Activated T-helper 2 cell treated with anti-CD3 and anti-CD28 coated beads, Interferon-gamma antibody, Interleukin-2, Interleukin-4, amounts not matched to agents 10 μg/mL and 5 μg/mL and 100 μg/mL, durations not matched to agents 14 hours and 24 hours and 36 hours (primary cell): ENCODE data around the gene OSGIN1. TPM values are rescaled to one million over a fixed set of nuclear protein-coding genes. Genes with fewer than 3 reads are reported as not detected.

ENCODE experiments used
- DNase-seq: peaks from one replicate; pipeline ENCODE4 v3.0.0; 2021; ENCODE audit warnings: low spot score
- H3K27ac Mint-ChIP-seq: one replicate; pipeline ENCODE4 v1.8.0; 2021; ENCODE audit warnings: mixed read lengths
- H3K27me3 Mint-ChIP-seq: one replicate; pipeline ENCODE4 v1.8.0; 2021; ENCODE audit warnings: low read depth, mixed read lengths
- H3K36me3 Mint-ChIP-seq: one replicate; pipeline ENCODE4 v1.8.0; 2021; ENCODE audit warnings: low read depth, mixed read lengths
- H3K4me1 Mint-ChIP-seq: one replicate; pipeline ENCODE4 v1.8.0; 2021; ENCODE audit warnings: low read depth, mixed read lengths
- H3K4me3 Mint-ChIP-seq: one replicate; pipeline ENCODE4 v1.8.0; 2021; ENCODE audit warnings: low read depth, mild to moderate bottlenecking, moderate library complexity, mixed read lengths
- H3K9me3 Mint-ChIP-seq: one replicate; pipeline ENCODE4 v1.8.0; 2021; ENCODE audit warnings: mixed read lengths
- intact Hi-C: fragments of 100-400 bp; cut with micrococcal nuclease; formaldehyde crosslinking; loops from one replicate; pipeline ENCODE4 v1.15.1; 2023
- total RNA-seq: library from RNA; stranded (reverse); gene quantifications from 2 replicates; pipeline ENCODE4 v1.2.3, GENCODE V29; 2022

The OSGIN1 gene
- total RNA-seq = 1.4 and 2.1 TPM in 2 replicates

GRCh38 chr16:83952940-83953795 lies at the start of gene OSGIN1:
Gene OSGIN1 (plus strand): TSS chr16:83953240. CDS start chr16:83957672, 4,432 bp downstream.
- H3K27ac Mint-ChIP-seq = peak within 1 kb of the TSS; percentile 35
- peaks cover 11% of the 10 kb centered on the region for H3K4me1 Mint-ChIP-seq
- peaks cover 6% of the 10 kb centered on the region for H3K9me3 Mint-ChIP-seq
- intact Hi-C loops = loop anchor here (2.0 kb wide), 1 partner anchor 54 kb away; the partner anchor contains the start of gene MLYCD
- peak within 1 kb of the TSS; percentile 74 for H3K4me3 Mint-ChIP-seq
- H3K36me3 Mint-ChIP-seq = no peaks in the 10 kb centered on the region
- peak; percentile 72 for DNase-seq
- peaks cover 10% of the 10 kb centered on the region for H3K27me3 Mint-ChIP-seq

GRCh38 chr16:83903751-83904150 lies 49.3 kb upstream of the OSGIN1 start:
- Mint-ChIP-seq H3K4me1 (peaks cover 16% of the 10 kb centered on the region), H3K27me3 (no peaks in the 10 kb centered on the region), H3K27ac (no peak overlapping the region), H3K4me3 (no peak overlapping the region), H3K9me3 (no peaks in the 10 kb centered on the region), H3K36me3 (peaks cover 9% of the 10 kb centered on the region)
- intact Hi-C loops = no loop called here
- no peak for DNase-seq

GRCh38 chr16:83906683-83907082 lies 46.4 kb upstream of the OSGIN1 start:
- Mint-ChIP-seq H3K27ac (no peak overlapping the region), H3K4me1 (peaks cover 3% of the 10 kb centered on the region), H3K9me3 (no peaks in the 10 kb centered on the region), H3K4me3 (no peak overlapping the region), H3K36me3 (peaks cover 13% of the 10 kb centered on the region), H3K27me3 (no peaks in the 10 kb centered on the region)
- intact Hi-C loops = no loop called here
- no peak for DNase-seq

- intact Hi-C loops = no loop called here
- no peaks in the 10 kb centered on the region for H3K9me3 Mint-ChIP-seq
- peaks cover 3% of the 10 kb centered on the region for H3K4me1 Mint-ChIP-seq
- no peaks in the 10 kb centered on the region for H3K27me3 Mint-ChIP-seq
- no peak overlapping the region for H3K27ac Mint-ChIP-seq
- peaks cover 17% of the 10 kb centered on the region for H3K36me3 Mint-ChIP-seq
- no peak for DNase-seq
- no peak overlapping the region for H3K4me3 Mint-ChIP-seq
Observed at GRCh38 chr16:83907111-83907510, 45.9 kb upstream of the OSGIN1 start.

GRCh38 chr16:83907631-83908250 lies 45.3 kb upstream of the OSGIN1 start:
- no peaks in the 10 kb centered on the region for H3K27me3 Mint-ChIP-seq
- intact Hi-C loops = no loop called here
- no peaks in the 10 kb centered on the region for H3K9me3 Mint-ChIP-seq
- DNase-seq = no peak
- H3K27ac Mint-ChIP-seq = no peak overlapping the region
- H3K4me3 Mint-ChIP-seq = no peak overlapping the region
- H3K36me3 Mint-ChIP-seq = peaks cover 20% of the 10 kb centered on the region
- H3K4me1 Mint-ChIP-seq = peaks cover 1% of the 10 kb centered on the region

GRCh38 chr16:83908798-83909197 lies 44.2 kb upstream of the OSGIN1 start:
- no peak overlapping the region for H3K4me3 Mint-ChIP-seq
- H3K36me3 Mint-ChIP-seq = peaks cover 28% of the 10 kb centered on the region
- no peaks in the 10 kb centered on the region for H3K9me3 Mint-ChIP-seq
- H3K27ac Mint-ChIP-seq = no peak overlapping the region
- H3K4me1 Mint-ChIP-seq = no peaks in the 10 kb centered on the region
- intact Hi-C loops = no loop called here
- H3K27me3 Mint-ChIP-seq = no peaks in the 10 kb centered on the region
- no peak for DNase-seq

GRCh38 chr16:83911290-83911689 lies 41.8 kb upstream of the OSGIN1 start:
- no peaks in the 10 kb centered on the region for H3K27me3 Mint-ChIP-seq

GRCh38 chr16:83912519-83913244 lies 40.4 kb upstream of the OSGIN1 start:
- Mint-ChIP-seq H3K9me3 (peaks cover 4% of the 10 kb centered on the region), H3K27ac (no peak overlapping the region), H3K36me3 (peaks cover 54% of the 10 kb centered on the region), H3K27me3 (no peaks in the 10 kb centered on the region), H3K4me1 (no peaks in the 10 kb centered on the region), H3K4me3 (no peak overlapping the region)
- intact Hi-C loops = no loop called here
- no peak for DNase-seq

More at GRCh38 chr16:83911290-83911689, 41.8 kb upstream of the OSGIN1 start:
- no peak for DNase-seq
- H3K4me1 Mint-ChIP-seq = no peaks in the 10 kb centered on the region
- no peak overlapping the region for H3K27ac Mint-ChIP-seq
- peaks cover 4% of the 10 kb centered on the region for H3K9me3 Mint-ChIP-seq
- H3K4me3 Mint-ChIP-seq = no peak overlapping the region
- intact Hi-C loops = no loop called here
- peaks cover 46% of the 10 kb centered on the region for H3K36me3 Mint-ChIP-seq

GRCh38 chr16:83913245-83913633 lies 39.8 kb upstream of the OSGIN1 start:
- H3K9me3 Mint-ChIP-seq = peaks cover 4% of the 10 kb centered on the region
- no peak overlapping the region for H3K4me3 Mint-ChIP-seq
- no peaks in the 10 kb centered on the region for H3K4me1 Mint-ChIP-seq
- H3K36me3 Mint-ChIP-seq = peaks cover 57% of the 10 kb centered on the region
- DNase-seq = no peak
- H3K27me3 Mint-ChIP-seq = no peaks in the 10 kb centered on the region
- H3K27ac Mint-ChIP-seq = no peak overlapping the region
- intact Hi-C loops = no loop called here

- DNase-seq = no peak
- H3K9me3 Mint-ChIP-seq = peaks cover 4% of the 10 kb centered on the region
- no peak overlapping the region for H3K4me3 Mint-ChIP-seq
- intact Hi-C loops = no loop called here
- H3K4me1 Mint-ChIP-seq = no peaks in the 10 kb centered on the region
- no peaks in the 10 kb centered on the region for H3K27me3 Mint-ChIP-seq
- H3K36me3 Mint-ChIP-seq = peaks cover 63% of the 10 kb centered on the region
- no peak overlapping the region for H3K27ac Mint-ChIP-seq
Observed at GRCh38 chr16:83914091-83914710, 38.8 kb upstream of the OSGIN1 start.

GRCh38 chr16:83915081-83915480 lies 38.0 kb upstream of the OSGIN1 start:
- DNase-seq = no peak
- peaks cover 4% of the 10 kb centered on the region for H3K9me3 Mint-ChIP-seq
- H3K27me3 Mint-ChIP-seq = no peaks in the 10 kb centered on the region
- H3K36me3 Mint-ChIP-seq = peaks cover 68% of the 10 kb centered on the region
- intact Hi-C loops = no loop called here
- H3K4me1 Mint-ChIP-seq = no peaks in the 10 kb centered on the region
- H3K27ac Mint-ChIP-seq = no peak overlapping the region
- H3K4me3 Mint-ChIP-seq = no peak overlapping the region

- Mint-ChIP-seq H3K4me3 (no peak overlapping the region), H3K27ac (no peak overlapping the region), H3K9me3 (peaks cover 4% of the 10 kb centered on the region), H3K36me3 (peaks cover 71% of the 10 kb centered on the region), H3K4me1 (no peaks in the 10 kb centered on the region), H3K27me3 (no peaks in the 10 kb centered on the region)
- intact Hi-C loops = no loop called here
- DNase-seq = no peak
Observed at GRCh38 chr16:83915491-83915890, 37.5 kb upstream of the OSGIN1 start.
